HepG2 (cell line): ENCODE results near the gene VAV2. TPM values are rescaled to one million over a fixed set of nuclear protein-coding genes. Genes with fewer than 3 reads are reported as not detected.

Experiments
- ARID4A ChIP-seq: sonication (generic); formaldehyde crosslinking; IDR thresholded peaks from 2 replicates; pipeline ENCODE4 v1.5.0; 2020; ENCODE audit warnings: mild to moderate bottlenecking, missing genetic modification reagents, borderline replicate concordance
- FOXP4 ChIP-seq: sonication (generic); formaldehyde crosslinking; IDR thresholded peaks from 2 replicates; pipeline ENCODE4 v1.4.0; 2020; ENCODE audit warnings: missing genetic modification reagents
- IRX3 ChIP-seq: sonication (generic); formaldehyde crosslinking; IDR thresholded peaks from 2 replicates; pipeline ENCODE4 v1.8.1; 2023; ENCODE audit warnings: mild to moderate bottlenecking, low read depth, missing genetic modification reagents, borderline replicate concordance
- MAFG ChIP-seq: sonication (generic); formaldehyde crosslinking; IDR thresholded peaks from 2 replicates; pipeline ENCODE4 v1.5.1; 2020; ENCODE audit warnings: mild to moderate bottlenecking, missing genetic modification reagents
- MYNN ChIP-seq: sonication (generic); formaldehyde crosslinking; IDR thresholded peaks from 2 replicates; pipeline ENCODE4 v1.4.0; 2020; ENCODE audit warnings: mild to moderate bottlenecking, low read depth, missing genetic modification reagents
- NONO ChIP-seq, 2 experiments: fragments of 450-650 bp in 1 of 2; sonication (generic) in 1 of 2; formaldehyde crosslinking in 1 of 2; IDR thresholded peaks in 1 of 2; conservative IDR thresholded peaks in 1 of 2; 2 replicates each; pipeline versions ENCODE4 v1.6.1 to v1.8.0; 2017 to 2022; ENCODE audit warnings: mild to moderate bottlenecking in 1 of 2, missing genetic modification reagents in 1 of 2, moderate library complexity in 1 of 2
- PREB ChIP-seq: sonication (generic); formaldehyde crosslinking; IDR thresholded peaks from 2 replicates; pipeline ENCODE4 v1.4.0; 2020; ENCODE audit warnings: missing genetic modification reagents
- SMAD9 ChIP-seq: sonication (generic); formaldehyde crosslinking; IDR thresholded peaks from 2 replicates; pipeline ENCODE4 v1.5.1; 2020; ENCODE audit warnings: mild to moderate bottlenecking, missing genetic modification reagents
- SOX13 ChIP-seq, 3 experiments: fragments of 450-650 bp in 1 of 3; sonication (generic) in 1 of 3; formaldehyde crosslinking in 1 of 3; IDR thresholded peaks in 2 of 3; conservative IDR thresholded peaks in 1 of 3; 2 replicates each; pipeline versions ENCODE4 v1.5.0 to v1.6.1; 2016 to 2020; ENCODE audit warnings: antibody characterized with exemption in 1 of 3, mild to moderate bottlenecking in 1 of 3, missing compliant biosample characterization in 1 of 3, missing genetic modification reagents in 1 of 3, moderate library complexity in 1 of 3
- ZFY ChIP-seq: sonication (generic); formaldehyde crosslinking; IDR thresholded peaks from 2 replicates; pipeline ENCODE4 v1.4.0; 2020; ENCODE audit warnings: missing genetic modification reagents
- ZNF274 ChIP-seq: sonication (generic); formaldehyde crosslinking; IDR thresholded peaks from 2 replicates; pipeline ENCODE4 v1.5.1; 2020; ENCODE audit warnings: mild to moderate bottlenecking, missing genetic modification reagents
- ZNF296 ChIP-seq: sonication (generic); formaldehyde crosslinking; conservative IDR thresholded peaks from 2 replicates; pipeline ENCODE4 v1.5.0; 2020; ENCODE audit warnings: mild to moderate bottlenecking, missing genetic modification reagents
- ZNF761 ChIP-seq: sonication (generic); formaldehyde crosslinking; conservative IDR thresholded peaks from 2 replicates; pipeline ENCODE4 v1.4.0; 2020; ENCODE audit warnings: mild to moderate bottlenecking, missing genetic modification reagents
- ZSCAN22 ChIP-seq: sonication (generic); formaldehyde crosslinking; IDR thresholded peaks from 2 replicates; pipeline ENCODE4 v1.4.0; 2020; ENCODE audit warnings: mild to moderate bottlenecking, missing genetic modification reagents
- ZSCAN5A ChIP-seq: sonication (generic); formaldehyde crosslinking; IDR thresholded peaks from 2 replicates; pipeline ENCODE4 v1.8.0; 2022; ENCODE audit warnings: mild to moderate bottlenecking, missing genetic modification reagents, borderline replicate concordance
- polyA plus RNA-seq, 8 experiments: library from polyadenylated mRNA; depleted of rRNA in 3 of 8; stranded (reverse) in 7 of 8; unstranded in 1 of 8; fragments of >200 nt; fragmentation: Illumina TruSeq in 4 of 8; extraction: Trizol in 4 of 8; gene quantifications; 2 replicates each; pipeline versions ENCODE4 v1.2.1 to v1.2.3, GENCODE V29; 2011 to 2016; ENCODE audit warnings: low read depth in 4 of 8, missing spikeins in 1 of 8, mixed read lengths in 1 of 8; ENCODE audit not compliant: insufficient read depth in 1 of 8
- total RNA-seq, 5 experiments: library from RNA; depleted of rRNA; stranded (reverse); fragments of >200 nt; fragmentation: Illumina TruSeq; extraction: Trizol; gene quantifications; 2 replicates each; pipeline ENCODE4 v1.2.3, GENCODE V29; 2016; ENCODE audit warnings: low read depth in 1 of 5

VAV2 gene
- total and polyA plus RNA-seq, 2 of the 13 experiments (the other 11 are each of a cell fraction or from before 2014, with no cell fraction given), result 22.5 to 22.9 TPM

- no peak for TF ChIP-seq ZSCAN5A
- TF ChIP-seq SMAD9 (CRISPR knock-in tag), result no peak
- peak; percentile 76 for TF ChIP-seq ARID4A (CRISPR knock-in tag)
- no peak for TF ChIP-seq MAFG
- no peak; the same call in 1 of the 2 replicates for TF ChIP-seq ZNF274 (CRISPR knock-in tag)
- no peak for TF ChIP-seq PREB (CRISPR knock-in tag)
- TF ChIP-seq ZNF296 (CRISPR knock-in tag), result no peak
- TF ChIP-seq MYNN (CRISPR knock-in tag), result peak; percentile 33; the same call in 1 of the 2 replicates
- no peak for TF ChIP-seq IRX3
- peak; percentile 28; the same call in 1 of the 2 replicates for TF ChIP-seq SOX13 (IDR thresholded peaks at IDR 0.05)
- no peak for TF ChIP-seq SOX13 (CRISPR knock-in tag; conservative IDR thresholded peaks at IDR 0.05 in 1 of 2, IDR thresholded peaks at IDR 0.05 in 1 of 2)
- peak; percentile 82 for TF ChIP-seq ZFY
- TF ChIP-seq FOXP4, result no peak; the same call in 1 of the 2 replicates
- no peak for TF ChIP-seq ZSCAN22 (CRISPR knock-in tag)
- TF ChIP-seq ZNF761 (CRISPR knock-in tag), result 0 out of 2 replicates have a peak, but pooled peaks have one; percentile 41
- TF ChIP-seq NONO (IDR thresholded peaks at IDR 0.05), result no peak
- peak; percentile 60; the same call in 1 of the 2 replicates for TF ChIP-seq NONO (CRISPR knock-in tag; conservative IDR thresholded peaks at IDR 0.05)
These were observed 254.1 kb downstream of the VAV2 start, which contains the start of gene SARDH (continued) for GRCh38 chr9:133737774-133738639.
